Testis (tissue), 3 donors: ENCODE measurements around the gene CAMTA1. TPM values are rescaled to one million over a fixed set of nuclear protein-coding genes. Genes with fewer than 3 reads are reported as not detected.

Source experiments
- DNase-seq: peaks from one replicate; pipeline ENCODE4 v3.0.0-alpha.2; 2019
- H3K27ac ChIP-seq, 2 donors: fragments of 200-600 bp; sonication (generic); one replicate each; pipeline ENCODE4 v1.5.1; 2019
- H3K27me3 ChIP-seq: fragments of 200-600 bp; sonication (generic); one replicate; pipeline ENCODE4 v1.5.1; 2019
- H3K36me3 ChIP-seq: fragments of 200-600 bp; sonication (generic); one replicate; pipeline ENCODE4 v1.5.1; 2017; ENCODE audit warnings: low read depth; ENCODE audit errors: missing control alignments
- H3K4me1 ChIP-seq: fragments of 200-600 bp; sonication (generic); one replicate; pipeline ENCODE4 v1.5.1; 2019
- H3K4me3 ChIP-seq, 2 donors: fragments of 200-600 bp; sonication (generic); one replicate each; pipeline ENCODE4 v1.5.1; 2017 to 2019
- H3K9me3 ChIP-seq: fragments of 200-600 bp; sonication (generic); one replicate; pipeline ENCODE4 v1.5.1; 2017
- CTCF ChIP-seq, 3 experiments: fragments of 450-650 bp in 2 of 3; fragments of 200-600 bp in 1 of 3; sonication (generic) in 1 of 3; IDR thresholded peaks; one replicate each; pipeline ENCODE4 v1.5.1; 2016 to 2019; ENCODE audit warnings: antibody characterized with exemption in 3 of 3, mild to moderate bottlenecking in 2 of 3, moderate library complexity in 1 of 3
- POLR2A ChIP-seq: fragments of 450-650 bp; IDR thresholded peaks from one replicate; pipeline ENCODE4 v1.6.1; 2017; ENCODE audit warnings: antibody characterized with exemption, mild to moderate bottlenecking, moderate library complexity
- WGBS, 2 donors: methylation state at CpG; one replicate each; pipeline ENCODE4 v1.1.5; 2018; 5-methylcytosine and 5-hydroxymethylcytosine counted together
- intact Hi-C: fragments of 100-400 bp; cut with DNase I; formaldehyde crosslinking; loops from one replicate; pipeline ENCODE4 v1.15.1; 2023; ENCODE audit warnings: low total_unique reads
- polyA plus RNA-seq: library from polyadenylated mRNA; stranded (reverse); fragments of 350-450 nt; fragmentation: Illumina TruSeq; extraction: RNeasy Lipid Tissue Mini Kit (QIAGEN cat#74804); gene quantifications from one replicate; pipeline ENCODE4 v1.2.3, GENCODE V29; 2014; ENCODE audit warnings: low read depth, low replicate concordance; ENCODE audit not compliant: insufficient read depth
- total RNA-seq, 2 donors: library from RNA; depleted of rRNA; stranded (reverse); fragments of >200 nt; gene quantifications; one replicate each; pipeline ENCODE4 v1.2.3, GENCODE V29; 2016

Gene CAMTA1
- total and polyA plus RNA-seq, 3 donors from 2014 or later = 116 to 158 (median 119) TPM

- intact Hi-C loops = no loop called here
- no peaks in the 10 kb centered on the region for H3K27me3 ChIP-seq
- H3K4me1 ChIP-seq = peaks cover 14% of the 10 kb centered on the region
- TF ChIP-seq CTCF (IDR thresholded peaks at IDR 0.05) (no peak), POLR2A (no peak)
- H3K36me3 ChIP-seq = no peaks in the 10 kb centered on the region
- H3K27ac ChIP-seq = no peak overlapping the region
- H3K9me3 ChIP-seq = no peaks in the 10 kb centered on the region
- H3K4me3 ChIP-seq = no peak overlapping the region
- 79 to 82% methylated on average over 10 of the region's 10 CpGs for WGBS, 2 donors
- no peak for DNase-seq
Observed at GRCh38 chr1:7589774-7590425, 804.6 kb downstream of the CAMTA1 start.

- intact Hi-C loops = no loop called here
- 81 to 95% methylated on average over 4 of the region's 4 CpGs for WGBS, 2 donors
Observed at GRCh38 chr1:7590426-7590790, 805.2 kb downstream of the CAMTA1 start.

GRCh38 chr1:7591565-7591964 lies 806.3 kb downstream of the CAMTA1 start:
- DNase-seq = no peak
- intact Hi-C loops = no loop called here
- WGBS, 2 donors = 86 to 89% methylated on average over 10 of the region's 10 CpGs

More at GRCh38 chr1:7590426-7590790, 805.2 kb downstream of the CAMTA1 start:
- peaks cover 13% of the 10 kb centered on the region for H3K4me1 ChIP-seq
- no peaks in the 10 kb centered on the region for H3K27me3 ChIP-seq
- no peak overlapping the region for H3K27ac ChIP-seq
- H3K36me3 ChIP-seq = no peaks in the 10 kb centered on the region
- no peak for DNase-seq
- TF ChIP-seq POLR2A = no peak
- TF ChIP-seq CTCF (IDR thresholded peaks at IDR 0.05) = no peak
- no peak overlapping the region for H3K4me3 ChIP-seq
- no peaks in the 10 kb centered on the region for H3K9me3 ChIP-seq

GRCh38 chr1:7592120-7592798 lies 807.0 kb downstream of the CAMTA1 start:
- intact Hi-C loops = no loop called here
- H3K27ac ChIP-seq = no peak overlapping the region
- WGBS, 2 donors = 89 to 96% methylated on average over 13 to 14 of the region's 14 CpGs
- DNase-seq = no peak
- H3K36me3 ChIP-seq = no peaks in the 10 kb centered on the region
- TF ChIP-seq POLR2A (no peak), CTCF (IDR thresholded peaks at IDR 0.05) (no peak)
- H3K4me1 ChIP-seq = no peaks in the 10 kb centered on the region
- H3K27me3 ChIP-seq = no peaks in the 10 kb centered on the region
- H3K4me3 ChIP-seq = no peak overlapping the region
- H3K9me3 ChIP-seq = no peaks in the 10 kb centered on the region

More at GRCh38 chr1:7591565-7591964, 806.3 kb downstream of the CAMTA1 start:
- no peak for TF ChIP-seq CTCF (IDR thresholded peaks at IDR 0.05)
- TF ChIP-seq POLR2A = no peak
- H3K27ac ChIP-seq = no peak overlapping the region
- H3K4me1 ChIP-seq = peaks cover 2% of the 10 kb centered on the region
- no peaks in the 10 kb centered on the region for H3K9me3 ChIP-seq
- no peaks in the 10 kb centered on the region for H3K27me3 ChIP-seq
- H3K4me3 ChIP-seq = no peak overlapping the region
- H3K36me3 ChIP-seq = no peaks in the 10 kb centered on the region
